ENCODE measurements around the gene TRRAP. TPM values are rescaled to one million over a fixed set of nuclear protein-coding genes. Genes with fewer than 3 reads are reported as not detected.

Gene TRRAP
- polyA plus RNA-seq, 12 donors, result 19.6 to 31.2 (median 22.1) TPM; not detected in 1

GRCh38 chr7:99004781-99005500 is 126.6 kb downstream of the TRRAP start:
- DNase-seq, result no peak

- DNase-seq, result no peak
Measured at GRCh38 chr7:99005776-99006175, 127.4 kb downstream of the TRRAP start.

- no peak for DNase-seq
Measured at GRCh38 chr7:99006739-99007424, 128.6 kb downstream of the TRRAP start.

- no peak for DNase-seq
Measured at GRCh38 chr7:99008181-99008631, 129.9 kb downstream of the TRRAP start.

- no peak for DNase-seq
Measured at GRCh38 chr7:99008921-99009530, 130.7 kb downstream of the TRRAP start.

- DNase-seq, result no peak
Measured at GRCh38 chr7:99010281-99010680, 131.9 kb downstream of the TRRAP start.

GRCh38 chr7:99011341-99011705 is 133.0 kb downstream of the TRRAP start:
- no peak for DNase-seq

- no peak for DNase-seq
Measured at GRCh38 chr7:99011706-99012404, 133.5 kb downstream of the TRRAP start.

GRCh38 chr7:99012722-99013121 is 134.4 kb downstream of the TRRAP start:
- no peak for DNase-seq

- no peak for DNase-seq
Measured at GRCh38 chr7:99013266-99014112, 135.2 kb downstream of the TRRAP start.

- no peak for DNase-seq
Measured at GRCh38 chr7:99014113-99014985, 136.0 kb downstream of the TRRAP start.

- no peak for DNase-seq
Measured at GRCh38 chr7:99016196-99016595, 137.9 kb downstream of the TRRAP start.

- peak; percentile 48 for DNase-seq
Measured at GRCh38 chr7:99019523-99020412, 141.4 kb downstream of the TRRAP start.

GRCh38 chr7:99020413-99020715 is 142.0 kb downstream of the TRRAP start:
- DNase-seq, result no peak

- no peak for DNase-seq
Measured at GRCh38 chr7:99021941-99022560, 143.7 kb downstream of the TRRAP start.

- DNase-seq, result no peak
Measured at GRCh38 chr7:99024066-99024465, 145.7 kb downstream of the TRRAP start.

- no peak for DNase-seq
Measured at GRCh38 chr7:99027241-99027640, 148.9 kb downstream of the TRRAP start.

GRCh38 chr7:99027841-99028240 is 149.5 kb downstream of the TRRAP start:
- DNase-seq, result no peak

All from muscle of arm (tissue), 12 donors.